ENCODE measurements around the gene SEMA3D. TPM values are rescaled to one million over a fixed set of nuclear protein-coding genes. Genes with fewer than 3 reads are reported as not detected.

The SEMA3D gene
- total RNA-seq, 1 experiment from 2014 or later = 1.4 TPM

- Histone ChIP-seq H3K36me3 (ENCODE audit: control insufficient read depth in 1 of 2, insufficient read depth in 2 of 2, low read length in 2 of 2) (no peaks in the 10 kb centered on the region), H2AFZ (ENCODE audit: low read depth, low read length, poor library complexity, severe bottlenecking) (no peak overlapping the region), H4K20me1 (ENCODE audit: insufficient read depth) (no peaks in the 10 kb centered on the region), H3K9me3 (ENCODE audit: control insufficient read depth in 1 of 2, insufficient read depth in 1 of 2, low read depth in 1 of 2, low read length in 2 of 2) (no peaks in the 10 kb centered on the region), H3K27ac (ENCODE audit: low read depth, low read length) (no peak overlapping the region), H3K9ac (ENCODE audit: low read length) (no peak overlapping the region), H3K9me2 (ENCODE audit: insufficient read depth) (no peaks in the 10 kb centered on the region), H3K79me2 (ENCODE audit: insufficient read depth, low read length) (no peaks in the 10 kb centered on the region), H3K4me1 (ENCODE audit: control insufficient read depth in 1 of 2, insufficient read depth in 2 of 2, low read length in 2 of 2) (no peaks in the 10 kb centered on the region), H3K27me3 (ENCODE audit: insufficient read depth, low read length) (no peaks in the 10 kb centered on the region), H3K4me3 (replicated peaks in 1 of 2; ENCODE audit: low read depth in 1 of 2, low read length in 2 of 2) (no peak overlapping the region), H3K4me2 (ENCODE audit: low read length) (no peak overlapping the region)
- RAD21 ChIA-PET (ENCODE audit: low non-redundant PET in 1 of 2, low total read pairs in 2 of 2, uncharacterized antibody in 2 of 2, unreplicated experiment in 2 of 2) = no interaction called here
- TF ChIP-seq TCF7L2 (IDR thresholded peaks at IDR 0.05; ENCODE audit: borderline replicate concordance, extremely low read depth, insufficient read depth, insufficient read length) (no peak), ZNF274 (IDR thresholded peaks at IDR 0.05; ENCODE audit: low read depth, low read length) (no peak), SIN3A (IDR thresholded peaks at IDR 0.05; ENCODE audit: low read depth) (no peak), JUND (IDR thresholded peaks at IDR 0.05) (no peak), SP1 (IDR thresholded peaks at IDR 0.05; ENCODE audit: low read depth) (no peak), SRF (IDR thresholded peaks at IDR 0.05; ENCODE audit: low read depth) (no peak), ZFX (IDR thresholded peaks at IDR 0.05) (no peak), POLR2A (IDR thresholded peaks at IDR 0.05; ENCODE audit: borderline replicate concordance, extremely low read depth, insufficient read depth, insufficient read length) (no peak), ZBTB33 (IDR thresholded peaks at IDR 0.05; ENCODE audit: extremely low read depth, insufficient replicate concordance, low read length) (no peak), YY1 (IDR thresholded peaks at IDR 0.05; ENCODE audit: extremely low read depth, insufficient replicate concordance, low read depth, low read length) (no peak), EZH2 (IDR thresholded peaks at IDR 0.05) (no peak), ELF1 (IDR thresholded peaks at IDR 0.05; ENCODE audit: borderline replicate concordance, low read depth) (no peak), EZH2phosphoT487 (IDR thresholded peaks at IDR 0.05; ENCODE audit: borderline replicate concordance) (no peak), POLR2AphosphoS5 (IDR thresholded peaks at IDR 0.05; ENCODE audit: low read depth, low read length) (no peak)
- TF ChIP-seq, protein P1, sequence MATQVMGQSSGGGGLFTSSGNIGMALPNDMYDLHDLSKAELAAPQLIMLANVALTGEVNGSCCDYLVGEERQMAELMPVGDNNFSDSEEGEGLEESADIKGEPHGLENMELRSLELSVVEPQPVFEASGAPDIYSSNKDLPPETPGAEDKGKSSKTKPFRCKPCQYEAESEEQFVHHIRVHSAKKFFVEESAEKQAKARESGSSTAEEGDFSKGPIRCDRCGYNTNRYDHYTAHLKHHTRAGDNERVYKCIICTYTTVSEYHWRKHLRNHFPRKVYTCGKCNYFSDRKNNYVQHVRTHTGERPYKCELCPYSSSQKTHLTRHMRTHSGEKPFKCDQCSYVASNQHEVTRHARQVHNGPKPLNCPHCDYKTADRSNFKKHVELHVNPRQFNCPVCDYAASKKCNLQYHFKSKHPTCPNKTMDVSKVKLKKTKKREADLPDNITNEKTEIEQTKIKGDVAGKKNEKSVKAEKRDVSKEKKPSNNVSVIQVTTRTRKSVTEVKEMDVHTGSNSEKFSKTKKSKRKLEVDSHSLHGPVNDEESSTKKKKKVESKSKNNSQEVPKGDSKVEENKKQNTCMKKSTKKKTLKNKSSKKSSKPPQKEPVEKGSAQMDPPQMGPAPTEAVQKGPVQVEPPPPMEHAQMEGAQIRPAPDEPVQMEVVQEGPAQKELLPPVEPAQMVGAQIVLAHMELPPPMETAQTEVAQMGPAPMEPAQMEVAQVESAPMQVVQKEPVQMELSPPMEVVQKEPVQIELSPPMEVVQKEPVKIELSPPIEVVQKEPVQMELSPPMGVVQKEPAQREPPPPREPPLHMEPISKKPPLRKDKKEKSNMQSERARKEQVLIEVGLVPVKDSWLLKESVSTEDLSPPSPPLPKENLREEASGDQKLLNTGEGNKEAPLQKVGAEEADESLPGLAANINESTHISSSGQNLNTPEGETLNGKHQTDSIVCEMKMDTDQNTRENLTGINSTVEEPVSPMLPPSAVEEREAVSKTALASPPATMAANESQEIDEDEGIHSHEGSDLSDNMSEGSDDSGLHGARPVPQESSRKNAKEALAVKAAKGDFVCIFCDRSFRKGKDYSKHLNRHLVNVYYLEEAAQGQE (IDR thresholded peaks at IDR 0.05; ENCODE audit: low read depth) = no peak
- intact Hi-C loops (cut with micrococcal nuclease) = no loop called here
- BruUV-seq (replicated peaks) = no TSS peak
- POLR2A ChIA-PET = no interaction called here
- ATAC-seq = no peak
- no peak for DNase-seq (ENCODE audit: low read depth, low spot score)
- CTCF ChIA-PET = no interaction called here
Measured at GRCh38 chr7:85159003-85159402, 27.9 kb downstream of the SEMA3D start.
